A673 (cell line): ENCODE data around the gene SVOPL.

ENCODE experiments used
- CTCF ChIP-seq: fragments of 300-800, 200-600 bp; sonication (generic); conservative IDR thresholded peaks from 2 replicates; pipeline ENCODE4 v1.5.1; 2017; ENCODE audit warnings: low read depth, mild to moderate bottlenecking, antibody characterized with exemption, low read length, moderate library complexity, mixed read lengths
- EZH2 ChIP-seq: fragments of 200-600 bp; sonication (generic); IDR thresholded peaks from 2 replicates; pipeline ENCODE4 v1.6.1; 2017; ENCODE audit warnings: borderline replicate concordance, low read depth, mild to moderate bottlenecking, mixed read lengths, antibody characterized with exemption, low read length; ENCODE audit not compliant: poor library complexity, severe bottlenecking

- TF ChIP-seq CTCF: no peak
- no peak for TF ChIP-seq EZH2
Measured at GRCh38 chr7:138698281-138698680, 2.9 kb downstream of the SVOPL start.
